Measurements from ENCODE around the gene MAP4K2.

DNA sequence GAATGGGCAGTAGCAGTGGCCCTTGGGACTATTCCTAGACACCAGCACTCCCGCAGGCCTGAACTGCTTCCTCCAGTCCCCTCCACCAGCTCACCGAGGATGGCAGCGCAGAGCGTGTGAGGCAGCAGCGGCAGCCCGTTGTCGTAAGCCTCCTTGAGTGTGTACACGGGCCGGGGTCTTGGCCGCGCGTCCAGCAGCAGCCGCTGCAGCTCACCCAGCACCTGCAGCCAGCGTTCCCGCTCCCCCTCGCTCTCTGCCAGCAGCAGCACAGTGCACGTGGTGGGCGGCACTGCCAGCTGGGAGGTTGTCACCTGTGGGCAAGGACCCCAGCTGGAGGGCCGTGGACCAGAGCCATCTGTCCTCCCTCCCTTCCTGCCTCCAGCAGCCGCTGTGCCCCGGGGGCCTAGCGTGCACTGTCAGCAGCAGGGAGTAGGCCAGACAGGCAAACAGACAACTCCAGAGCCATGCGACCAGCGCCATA lies 28.4 kb upstream of the MAP4K2 start:
- TF ChIP-seq, protein P1, sequence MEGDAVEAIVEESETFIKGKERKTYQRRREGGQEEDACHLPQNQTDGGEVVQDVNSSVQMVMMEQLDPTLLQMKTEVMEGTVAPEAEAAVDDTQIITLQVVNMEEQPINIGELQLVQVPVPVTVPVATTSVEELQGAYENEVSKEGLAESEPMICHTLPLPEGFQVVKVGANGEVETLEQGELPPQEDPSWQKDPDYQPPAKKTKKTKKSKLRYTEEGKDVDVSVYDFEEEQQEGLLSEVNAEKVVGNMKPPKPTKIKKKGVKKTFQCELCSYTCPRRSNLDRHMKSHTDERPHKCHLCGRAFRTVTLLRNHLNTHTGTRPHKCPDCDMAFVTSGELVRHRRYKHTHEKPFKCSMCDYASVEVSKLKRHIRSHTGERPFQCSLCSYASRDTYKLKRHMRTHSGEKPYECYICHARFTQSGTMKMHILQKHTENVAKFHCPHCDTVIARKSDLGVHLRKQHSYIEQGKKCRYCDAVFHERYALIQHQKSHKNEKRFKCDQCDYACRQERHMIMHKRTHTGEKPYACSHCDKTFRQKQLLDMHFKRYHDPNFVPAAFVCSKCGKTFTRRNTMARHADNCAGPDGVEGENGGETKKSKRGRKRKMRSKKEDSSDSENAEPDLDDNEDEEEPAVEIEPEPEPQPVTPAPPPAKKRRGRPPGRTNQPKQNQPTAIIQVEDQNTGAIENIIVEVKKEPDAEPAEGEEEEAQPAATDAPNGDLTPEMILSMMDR (conservative IDR thresholded peaks at IDR 0.05; ENCODE audit: low read depth, low read length): no peak
- TF ChIP-seq EZH2 (IDR thresholded peaks at IDR 0.05; ENCODE audit: borderline replicate concordance, low read depth, low read length, poor library complexity, severe bottlenecking): no peak
